Esophagus (tissue), 2 donors: ENCODE results near the gene RBM45. TPM values are rescaled to one million over a fixed set of nuclear protein-coding genes. Genes with fewer than 3 reads are reported as not detected.

Experiments
- H3K27ac ChIP-seq, 2 donors: one replicate each; pipeline ENCODE4 v1.5.1; 2013; ENCODE audit warnings: low read depth in 2 of 2, mild to moderate bottlenecking in 2 of 2, inconsistent platforms in 1 of 2, low read length in 1 of 2, moderate library complexity in 1 of 2
- H3K27me3 ChIP-seq, 2 donors: one replicate each; pipeline ENCODE4 v1.6.1; 2013; ENCODE audit warnings: low read length in 2 of 2, control low read depth in 1 of 2, mild to moderate bottlenecking in 1 of 2; ENCODE audit not compliant: insufficient read depth in 2 of 2, control insufficient read depth in 1 of 2
- H3K36me3 ChIP-seq, 2 donors: one replicate each; pipeline ENCODE4 v1.6.1; 2013; ENCODE audit warnings: low read length in 1 of 2; ENCODE audit not compliant: control insufficient read depth in 2 of 2, insufficient read depth in 2 of 2
- H3K4me1 ChIP-seq, 2 donors: one replicate each; pipeline ENCODE4 v1.6.1; 2013; ENCODE audit warnings: low read length in 1 of 2; ENCODE audit not compliant: control insufficient read depth in 2 of 2, insufficient read depth in 2 of 2
- H3K4me3 ChIP-seq, 2 donors: one replicate each; pipeline ENCODE4 v1.5.1; 2013; ENCODE audit warnings: low read length in 2 of 2, mild to moderate bottlenecking in 2 of 2, low read depth in 1 of 2, moderate library complexity in 1 of 2
- H3K9me3 ChIP-seq, 2 donors: one replicate each; pipeline ENCODE4 v1.6.1; 2013; ENCODE audit warnings: mild to moderate bottlenecking in 2 of 2, low read depth in 1 of 2, low read length in 1 of 2, moderate library complexity in 1 of 2; ENCODE audit not compliant: control insufficient read depth in 2 of 2, insufficient read depth in 1 of 2
- WGBS, 2 donors: extraction: QIAGEN DNeasy Blood & Tissue Kit; methylation state at CpG; one replicate each; pipeline ENCODE4 v1.1.7; 2013; 5-methylcytosine and 5-hydroxymethylcytosine counted together
- polyA plus RNA-seq, 2 donors: library from polyadenylated mRNA; stranded (reverse); fragments of 200-250 nt; gene quantifications; one replicate each; pipeline ENCODE4 v1.2.3, GENCODE V29; 2013
- donor health status: healthy with polysubstance abuse.
- donor health status: Bipolar disorder and iron deficiency.

RBM45 gene
- polyA plus RNA-seq, result 1 to 10 TPM; 6.8 to 8.3 TPM

- peak within 1 kb of the TSS; percentile 52 to 83 for H3K27ac ChIP-seq
- no peaks in the 10 kb centered on the region for H3K4me1 ChIP-seq
- H3K9me3 ChIP-seq, result no peaks in the 10 kb centered on the region
- H3K36me3 ChIP-seq, result no peaks in the 10 kb centered on the region
- 0 to 1% methylated on average over 57 to 60 of the region's 60 CpGs for WGBS, 2 donors
- peak within 1 kb of the TSS; percentile 86 to 89 for H3K4me3 ChIP-seq
- H3K27me3 ChIP-seq, result no peaks in the 10 kb centered on the region
Observed at GRCh38 chr2:178112202-178113152, at the start of gene RBM45. Gene RBM45, plus strand, starts transcription at chr2:178112437. Its CDS starts 110 bp downstream, at chr2:178112547.

- 82 to 88% methylated on average over 3 of the region's 3 CpGs for WGBS, 2 donors
- Histone ChIP-seq H3K9me3 (no peaks in the 10 kb centered on the region), H3K27me3 (no peaks in the 10 kb centered on the region), H3K4me1 (no peaks in the 10 kb centered on the region), H3K4me3 (no peak overlapping the region), H3K27ac (no peak overlapping the region), H3K36me3 (no peaks in the 10 kb centered on the region)
Observed at GRCh38 chr2:178066324-178066723, 45.9 kb upstream of the RBM45 start.

GRCh38 chr2:178066890-178067669 lies 45.2 kb upstream of the RBM45 start:
- H3K4me3 ChIP-seq, result no peak overlapping the region
- WGBS, 2 donors, result 88 to 91% methylated on average over 1 of the region's 1 CpG
- H3K4me1 ChIP-seq, result no peaks in the 10 kb centered on the region
- H3K9me3 ChIP-seq, result no peaks in the 10 kb centered on the region
- H3K27me3 ChIP-seq, result no peaks in the 10 kb centered on the region
- no peaks in the 10 kb centered on the region for H3K36me3 ChIP-seq
- H3K27ac ChIP-seq, result no peak overlapping the region

- Histone ChIP-seq H3K27ac (no peak overlapping the region), H3K36me3 (no peaks in the 10 kb centered on the region), H3K27me3 (no peaks in the 10 kb centered on the region), H3K4me3 (no peak overlapping the region), H3K9me3 (no peaks in the 10 kb centered on the region), H3K4me1 (peaks cover 0 to 4% of the 10 kb centered on the region in 2 donors)
- WGBS, 2 donors, result 91 to 97% methylated on average over 1 of the region's 1 CpG
Observed at GRCh38 chr2:178068823-178069454, 43.3 kb upstream of the RBM45 start.

- no peak overlapping the region for H3K27ac ChIP-seq
- WGBS, 2 donors, result 54 to 74% methylated on average over 1 of the region's 1 CpG
- H3K9me3 ChIP-seq, result no peaks in the 10 kb centered on the region
- H3K36me3 ChIP-seq, result no peaks in the 10 kb centered on the region
- peaks cover 0 to 4% of the 10 kb centered on the region in 2 donors for H3K4me1 ChIP-seq
- H3K4me3 ChIP-seq, result no peak overlapping the region
- H3K27me3 ChIP-seq, result no peaks in the 10 kb centered on the region
Observed at GRCh38 chr2:178069551-178069950, 42.7 kb upstream of the RBM45 start.

- WGBS, 2 donors, result 47% methylated on average over 2 of the region's 2 CpGs
- Histone ChIP-seq H3K4me3 (no peak overlapping the region), H3K4me1 (peaks cover 0 to 4% of the 10 kb centered on the region in 2 donors), H3K9me3 (no peaks in the 10 kb centered on the region), H3K27ac (no peak overlapping the region), H3K36me3 (no peaks in the 10 kb centered on the region), H3K27me3 (no peaks in the 10 kb centered on the region)
Observed at GRCh38 chr2:178070824-178071223, 41.4 kb upstream of the RBM45 start.

- H3K27ac ChIP-seq, result no peak overlapping the region
- H3K27me3 ChIP-seq, result no peaks in the 10 kb centered on the region
- H3K36me3 ChIP-seq, result no peaks in the 10 kb centered on the region
- H3K4me3 ChIP-seq, result no peak overlapping the region
- peaks cover 0 to 4% of the 10 kb centered on the region in 2 donors for H3K4me1 ChIP-seq
- H3K9me3 ChIP-seq, result no peaks in the 10 kb centered on the region
- 77 to 82% methylated on average over 11 of the region's 11 CpGs for WGBS, 2 donors
Observed at GRCh38 chr2:178072000-178072382, 40.2 kb upstream of the RBM45 start.

- no peak within 1 kb of the TSS for H3K27ac ChIP-seq
Observed at GRCh38 chr2:178072383-178073301, 39.6 kb upstream of the RBM45 start, which contains the start of gene PDE11A. Gene PDE11A, minus strand, starts transcription at chr2:178072777. Its CDS starts 340 bp downstream, at chr2:178072437.

More at GRCh38 chr2:178072383-178073301, 39.6 kb upstream of the RBM45 start, which contains the start of gene PDE11A:
- H3K27me3 ChIP-seq, result no peaks in the 10 kb centered on the region
- 2 to 3% methylated on average over 44 of the region's 44 CpGs for WGBS, 2 donors
- peak within 1 kb of the TSS; percentile 26 to 27 for H3K4me3 ChIP-seq
- H3K9me3 ChIP-seq, result no peaks in the 10 kb centered on the region
- peaks cover 0 to 4% of the 10 kb centered on the region in 2 donors for H3K4me1 ChIP-seq
- H3K36me3 ChIP-seq, result no peaks in the 10 kb centered on the region
